Epithelial cell of proximal tubule (primary cell): ENCODE measurements around the gene TMPRSS13. TPM values are rescaled to one million over a fixed set of nuclear protein-coding genes. Genes with fewer than 3 reads are reported as not detected.

ENCODE experiments used
- DNase-seq: peaks from one replicate; pipeline ENCODE4 v3.0.0-alpha.2; 2011; ENCODE audit warnings: low read depth
- H3K4me3 ChIP-seq: 2 replicates; pipeline ENCODE4 v1.5.1; 2011; ENCODE audit warnings: low read depth, mild to moderate bottlenecking, low read length
- CTCF ChIP-seq: conservative IDR thresholded peaks from 2 replicates; pipeline ENCODE4 v1.5.1; 2012; ENCODE audit warnings: low read depth, mild to moderate bottlenecking, low read length
- total RNA-seq: library from RNA; depleted of rRNA; stranded (reverse); fragments of >200 nt; gene quantifications from 2 replicates; pipeline ENCODE4 v1.2.3, GENCODE V29; 2015

Gene TMPRSS13
- total RNA-seq, 1 donor from 2014 or later = 0.63 TPM

GRCh38 chr11:117933475-117933874, 4.3 kb upstream of the TMPRSS13 start:
- H3K4me3 ChIP-seq = no peak overlapping the region
- TF ChIP-seq CTCF = no peak
- DNase-seq = no peak

GRCh38 chr11:117932947-117933346, 3.7 kb upstream of the TMPRSS13 start:
- H3K4me3 ChIP-seq = no peak overlapping the region
- no peak for TF ChIP-seq CTCF
- no peak for DNase-seq

GRCh38 chr11:117932426-117932825, 3.2 kb upstream of the TMPRSS13 start:
- no peak for DNase-seq
- TF ChIP-seq CTCF = no peak
- no peak overlapping the region for H3K4me3 ChIP-seq

- DNase-seq = no peak
- TF ChIP-seq CTCF = no peak
- no peak overlapping the region for H3K4me3 ChIP-seq
Observed at GRCh38 chr11:117931971-117932370, 2.8 kb upstream of the TMPRSS13 start.

GRCh38 chr11:117931331-117931950, 2.2 kb upstream of the TMPRSS13 start:
- no peak overlapping the region for H3K4me3 ChIP-seq
- no peak for TF ChIP-seq CTCF
- DNase-seq = no peak

GRCh38 chr11:117930668-117931330, 1.6 kb upstream of the TMPRSS13 start:
- no peak overlapping the region for H3K4me3 ChIP-seq
- DNase-seq = no peak
- no peak for TF ChIP-seq CTCF
